ENCODE measurements around the gene BOLL.

DNA sequence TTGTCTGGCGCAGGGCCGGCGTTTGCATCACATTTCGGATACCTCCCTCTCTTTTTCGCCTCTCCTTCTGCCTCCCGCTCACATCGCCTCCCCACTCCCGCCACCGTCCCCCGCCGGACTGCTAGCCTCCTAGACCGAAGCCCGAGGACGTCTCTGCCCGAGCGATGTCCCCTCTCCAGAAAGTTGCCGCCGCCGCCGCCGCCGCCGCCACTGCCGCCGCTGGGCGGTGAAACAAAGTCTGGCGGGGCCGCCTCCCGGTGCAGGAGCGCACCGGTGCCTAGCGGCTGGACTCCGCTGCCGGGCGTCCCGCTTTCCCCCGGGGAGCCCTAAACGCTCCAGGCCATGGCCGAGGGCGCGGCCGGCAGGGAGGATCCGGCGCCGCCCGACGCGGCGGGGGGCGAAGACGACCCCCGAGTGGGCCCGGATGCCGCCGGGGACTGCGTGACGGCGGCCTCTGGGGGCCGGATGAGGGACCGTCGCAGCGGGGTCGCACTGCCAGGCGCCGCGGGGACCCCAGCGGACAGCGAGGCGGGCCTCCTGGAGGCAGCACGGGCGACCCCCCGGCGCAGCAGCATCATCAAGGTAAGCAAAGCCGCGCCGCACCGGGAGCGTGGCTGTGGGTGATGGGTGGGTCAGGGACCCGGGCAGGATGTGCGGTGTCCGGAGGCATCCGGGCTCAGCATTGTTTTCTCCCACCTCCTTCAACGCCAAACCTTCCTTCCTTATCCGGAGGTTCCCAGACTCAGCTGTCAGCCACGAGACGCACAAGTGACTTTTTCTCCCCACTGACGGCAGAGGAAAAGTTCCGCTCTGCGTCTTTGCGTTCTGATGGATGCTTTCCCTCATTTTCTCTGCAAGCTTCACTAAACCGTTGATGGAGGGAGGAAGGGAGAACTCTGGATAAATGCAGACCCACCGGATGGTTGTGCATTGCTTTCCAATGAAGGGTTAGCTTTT lies 19.9 kb upstream of the BOLL start:
- TF ChIP-seq POLR2AphosphoS5 (IDR thresholded peaks at IDR 0.05): no peak
- TF ChIP-seq, protein P1, sequence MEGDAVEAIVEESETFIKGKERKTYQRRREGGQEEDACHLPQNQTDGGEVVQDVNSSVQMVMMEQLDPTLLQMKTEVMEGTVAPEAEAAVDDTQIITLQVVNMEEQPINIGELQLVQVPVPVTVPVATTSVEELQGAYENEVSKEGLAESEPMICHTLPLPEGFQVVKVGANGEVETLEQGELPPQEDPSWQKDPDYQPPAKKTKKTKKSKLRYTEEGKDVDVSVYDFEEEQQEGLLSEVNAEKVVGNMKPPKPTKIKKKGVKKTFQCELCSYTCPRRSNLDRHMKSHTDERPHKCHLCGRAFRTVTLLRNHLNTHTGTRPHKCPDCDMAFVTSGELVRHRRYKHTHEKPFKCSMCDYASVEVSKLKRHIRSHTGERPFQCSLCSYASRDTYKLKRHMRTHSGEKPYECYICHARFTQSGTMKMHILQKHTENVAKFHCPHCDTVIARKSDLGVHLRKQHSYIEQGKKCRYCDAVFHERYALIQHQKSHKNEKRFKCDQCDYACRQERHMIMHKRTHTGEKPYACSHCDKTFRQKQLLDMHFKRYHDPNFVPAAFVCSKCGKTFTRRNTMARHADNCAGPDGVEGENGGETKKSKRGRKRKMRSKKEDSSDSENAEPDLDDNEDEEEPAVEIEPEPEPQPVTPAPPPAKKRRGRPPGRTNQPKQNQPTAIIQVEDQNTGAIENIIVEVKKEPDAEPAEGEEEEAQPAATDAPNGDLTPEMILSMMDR (IDR thresholded peaks at IDR 0.05): peak in 1 of 3 donors; percentile 19

Measured in breast epithelium (tissue), 3 donors.